Large intestine (tissue), 3 donors: ENCODE measurements around the gene PIP5K1B. TPM values are rescaled to one million over a fixed set of nuclear protein-coding genes. Genes with fewer than 3 reads are reported as not detected.
A peak's percentile ranks its signal among the peaks of the same experiment; 100 is the strongest.

ENCODE experiments used
- DNase-seq, 2 donors: peaks; one replicate each; pipeline versions ENCODE4 v3.0.0 to v3.0.0-alpha.2; 2013
- H3K27ac ChIP-seq: one replicate; pipeline ENCODE4 v1.5.1; 2013; ENCODE audit warnings: low read length
- H3K27me3 ChIP-seq: 2 replicates; pipeline ENCODE4 v1.6.1; 2013; ENCODE audit warnings: low read length; ENCODE audit not compliant: control insufficient read depth, insufficient read depth
- H3K36me3 ChIP-seq: 2 replicates; pipeline ENCODE4 v1.6.1; 2013; ENCODE audit warnings: low read length; ENCODE audit not compliant: control insufficient read depth, insufficient read depth
- H3K4me1 ChIP-seq: one replicate; pipeline ENCODE4 v1.6.1; 2013; ENCODE audit warnings: low read length; ENCODE audit not compliant: control insufficient read depth, insufficient read depth
- H3K4me3 ChIP-seq: one replicate; pipeline ENCODE4 v1.5.1; 2013; ENCODE audit warnings: low read length
- H3K9me3 ChIP-seq: one replicate; pipeline ENCODE4 v1.6.1; 2013; ENCODE audit warnings: mild to moderate bottlenecking, low read depth, low read length, moderate library complexity; ENCODE audit not compliant: control insufficient read depth
- WGBS: methylation state at CpG from one replicate; pipeline ENCODE4 v1.1.5; 2013; ENCODE audit warnings: low lambda C conversion rate; ENCODE audit not compliant: insufficient coverage; 5-methylcytosine and 5-hydroxymethylcytosine counted together
- polyA plus RNA-seq: library from polyadenylated mRNA; unstranded; fragments of 120-200 nt; gene quantifications from one replicate; pipeline ENCODE4 v1.2.1, GENCODE V29; 2013

The PIP5K1B gene
- polyA plus RNA-seq, 1 donor, result 57.9 TPM

- H3K9me3 ChIP-seq, result no peaks in the 10 kb centered on the region
- WGBS, result no CpG with 5 or more reads among the region's 3 CpGs
- DNase-seq, result no peak
- peaks cover 16% of the 10 kb centered on the region for H3K36me3 ChIP-seq
- no peak overlapping the region for H3K27ac ChIP-seq
- no peaks in the 10 kb centered on the region for H3K27me3 ChIP-seq
- H3K4me3 ChIP-seq, result no peak overlapping the region
- H3K4me1 ChIP-seq, result no peaks in the 10 kb centered on the region
These were observed 243.0 kb downstream of the PIP5K1B start for GRCh38 chr9:68947842-68948569.

- 88% methylated on average over 8 of the region's 13 CpGs for WGBS
These were observed 244.4 kb downstream of the PIP5K1B start for GRCh38 chr9:68949271-68950000.

GRCh38 chr9:68950188-68950587 lies 245.1 kb downstream of the PIP5K1B start:
- no peak for DNase-seq
- H3K9me3 ChIP-seq, result no peaks in the 10 kb centered on the region
- no peak overlapping the region for H3K4me3 ChIP-seq
- peaks cover 19% of the 10 kb centered on the region for H3K36me3 ChIP-seq
- no peaks in the 10 kb centered on the region for H3K4me1 ChIP-seq
- no peak overlapping the region for H3K27ac ChIP-seq
- 100% methylated on average over 1 of the region's 4 CpGs for WGBS
- no peaks in the 10 kb centered on the region for H3K27me3 ChIP-seq

More at GRCh38 chr9:68949271-68950000, 244.4 kb downstream of the PIP5K1B start:
- H3K27me3 ChIP-seq, result no peaks in the 10 kb centered on the region
- no peak overlapping the region for H3K27ac ChIP-seq
- peaks cover 16% of the 10 kb centered on the region for H3K36me3 ChIP-seq
- H3K9me3 ChIP-seq, result no peaks in the 10 kb centered on the region
- DNase-seq, result no peak
- no peaks in the 10 kb centered on the region for H3K4me1 ChIP-seq
- H3K4me3 ChIP-seq, result no peak overlapping the region

GRCh38 chr9:68950689-68951088 lies 245.6 kb downstream of the PIP5K1B start:
- Histone ChIP-seq H3K4me3 (no peak overlapping the region), H3K27ac (no peak overlapping the region), H3K36me3 (peaks cover 19% of the 10 kb centered on the region), H3K4me1 (no peaks in the 10 kb centered on the region), H3K27me3 (no peaks in the 10 kb centered on the region), H3K9me3 (no peaks in the 10 kb centered on the region)
- WGBS, result 80% methylated on average over 1 of the region's 2 CpGs
- no peak for DNase-seq

GRCh38 chr9:68951879-68952659 lies 247.0 kb downstream of the PIP5K1B start:
- Histone ChIP-seq H3K27me3 (no peaks in the 10 kb centered on the region), H3K36me3 (peaks cover 22% of the 10 kb centered on the region), H3K4me3 (no peak overlapping the region), H3K4me1 (no peaks in the 10 kb centered on the region), H3K9me3 (no peaks in the 10 kb centered on the region), H3K27ac (no peak overlapping the region)
- 95% methylated on average over 6 of the region's 8 CpGs for whole genome bisulfite sequencing
- no peak for DNase-seq

- WGBS, result no CpG with 5 or more reads among the region's 1 CpG
- Histone ChIP-seq H3K27me3 (no peaks in the 10 kb centered on the region), H3K4me1 (no peaks in the 10 kb centered on the region), H3K27ac (no peak overlapping the region), H3K36me3 (peaks cover 19% of the 10 kb centered on the region), H3K9me3 (no peaks in the 10 kb centered on the region), H3K4me3 (no peak overlapping the region)
- DNase-seq, result no peak
These were observed 248.7 kb downstream of the PIP5K1B start for GRCh38 chr9:68953771-68954170.

GRCh38 chr9:68955330-68955729 lies 250.3 kb downstream of the PIP5K1B start:
- no peak overlapping the region for H3K4me3 ChIP-seq
- DNase-seq, result no peak
- no peak overlapping the region for H3K27ac ChIP-seq
- no CpG with 5 or more reads among the region's 4 CpGs for WGBS
- no peaks in the 10 kb centered on the region for H3K4me1 ChIP-seq
- H3K9me3 ChIP-seq, result no peaks in the 10 kb centered on the region
- H3K36me3 ChIP-seq, result peaks cover 11% of the 10 kb centered on the region
- H3K27me3 ChIP-seq, result no peaks in the 10 kb centered on the region

GRCh38 chr9:68957479-68957878 lies 252.4 kb downstream of the PIP5K1B start:
- Histone ChIP-seq H3K4me1 (no peaks in the 10 kb centered on the region), H3K27ac (no peak overlapping the region), H3K27me3 (no peaks in the 10 kb centered on the region), H3K9me3 (no peaks in the 10 kb centered on the region), H3K36me3 (peaks cover 11% of the 10 kb centered on the region), H3K4me3 (no peak overlapping the region)
- DNase-seq, result no peak
- WGBS, result 100% methylated on average over 1 of the region's 1 CpG

GRCh38 chr9:68961587-68961986 lies 256.5 kb downstream of the PIP5K1B start:
- peaks cover 15% of the 10 kb centered on the region for H3K4me1 ChIP-seq
- WGBS, result 57% methylated on average over 1 of the region's 4 CpGs
- H3K9me3 ChIP-seq, result no peaks in the 10 kb centered on the region
- H3K27me3 ChIP-seq, result no peaks in the 10 kb centered on the region
- H3K27ac ChIP-seq, result no peak overlapping the region
- peaks cover 5% of the 10 kb centered on the region for H3K36me3 ChIP-seq
- no peak for DNase-seq
- H3K4me3 ChIP-seq, result no peak overlapping the region

GRCh38 chr9:68963416-68963815 lies 258.4 kb downstream of the PIP5K1B start:
- H3K4me3 ChIP-seq, result no peak overlapping the region
- no peaks in the 10 kb centered on the region for H3K27me3 ChIP-seq
- no CpG with 5 or more reads among the region's 3 CpGs for WGBS
- DNase-seq, result peak in 1 of 2 donors; percentile 33
- H3K4me1 ChIP-seq, result peaks cover 15% of the 10 kb centered on the region
- peaks cover 6% of the 10 kb centered on the region for H3K36me3 ChIP-seq
- peak overlapping the region; percentile 71 for H3K27ac ChIP-seq
- H3K9me3 ChIP-seq, result no peaks in the 10 kb centered on the region
